GM23248 (cell line): ENCODE measurements around the gene RUNX1.

Source experiments
- EZH2 ChIP-seq: fragments of 200-600 bp; sonication (generic); IDR thresholded peaks from 2 replicates; pipeline ENCODE4 v1.6.1; 2018; ENCODE audit warnings: antibody characterized with exemption, mild to moderate bottlenecking; ENCODE audit not compliant: insufficient read depth, poor library complexity, severe bottlenecking
- EZH2phosphoT487 ChIP-seq: fragments of 200-600 bp; sonication (generic); IDR thresholded peaks from 2 replicates; pipeline ENCODE4 v1.6.1; 2018; ENCODE audit warnings: antibody characterized with exemption, moderate library complexity, mild to moderate bottlenecking, low read depth; ENCODE audit not compliant: insufficient read depth

- TF ChIP-seq EZH2 (no peak), EZH2phosphoT487 (no peak)
Measured at GRCh38 chr21:34802180-34802899, 246.8 kb downstream of the RUNX1 start.
